Motor neuron (in vitro differentiated cells): Measurements from ENCODE around the gene CACNA1H. TPM values are rescaled to one million over a fixed set of nuclear protein-coding genes. Genes with fewer than 3 reads are reported as not detected.

ENCODE experiments used
- total RNA-seq, 8 experiments: library from RNA; unstranded; fragments of 300-600 nt; gene quantifications; 2 replicates each; pipeline versions ENCODE4 v1.2.3 to v1.2.4, GENCODE V29; 2022

CACNA1H gene
- total RNA-seq, 8 experiments from 2014 or later, result 0.36 to 30.6 (median 20.9) TPM; not detected in 1

Other genes with a start within 250 kb of the CACNA1H start
- gene LMF1, start 182.1 kb upstream of the CACNA1H start, total RNA-seq, result 10 to 100 TPM in 3 of 8 experiments, 1 to 10 TPM in 5; 5.1 to 20.0 (median 9.2) TPM
- 10 to 100 TPM in 2 of 8 experiments, 1 to 10 TPM in 3, under 1 TPM in 3; 0.51 to 16.3 (median 4.2) TPM for gene SOX8, start 171.3 kb upstream of the CACNA1H start, total RNA-seq
- gene SSTR5, start 80.4 kb upstream of the CACNA1H start, total RNA-seq, result under 1 TPM in 2 of 8 experiments, not detected in 6; 0.47 to 0.52 TPM
- under 1 TPM in 2 of 8 experiments, not detected in 6; 0.08 to 0.28 TPM for gene C1QTNF8, start 56.9 kb upstream of the CACNA1H start, total RNA-seq
- gene TPSG1, start 72.2 kb downstream of the CACNA1H start, total RNA-seq, result 1 to 10 TPM in 1 of 8 experiments, under 1 TPM in 2, not detected in 5; 0.11 to 1.1 (median 0.52) TPM
- under 1 TPM in 3 of 8 experiments, not detected in 5; 0.25 to 0.62 (median 0.51) TPM for gene TPSB2, start 77.1 kb downstream of the CACNA1H start, total RNA-seq
- under 1 TPM in 4 of 8 experiments, not detected in 4; 0.31 to 0.81 (median 0.46) TPM for gene TPSAB1, start 87.6 kb downstream of the CACNA1H start, total RNA-seq
- under 1 TPM in 3 of 8 experiments, not detected in 5; 0.14 to 0.28 (median 0.24) TPM for gene TPSD1, start 103.0 kb downstream of the CACNA1H start, total RNA-seq
- gene UBE2I, start 156.5 kb downstream of the CACNA1H start, total RNA-seq, result 100 to 1,000 TPM in 3 of 8 experiments, 10 to 100 TPM in 5; 34.9 to 122 (median 59.1) TPM
- 10 to 100 TPM in 2 of 8 experiments, 1 to 10 TPM in 4, under 1 TPM in 2; 0.40 to 85.8 (median 4.7) TPM for gene BAIAP3, start 180.5 kb downstream of the CACNA1H start, total RNA-seq
- 10 to 100 TPM; 26.5 to 63.6 (median 39.8) TPM for gene TSR3, start 198.8 kb downstream of the CACNA1H start, total RNA-seq
- gene GNPTG, start 198.8 kb downstream of the CACNA1H start, total RNA-seq, result 10 to 100 TPM; 13.4 to 90.4 (median 32.8) TPM